ENCODE results near the gene CTU2.

CTU2 gene

DNA sequence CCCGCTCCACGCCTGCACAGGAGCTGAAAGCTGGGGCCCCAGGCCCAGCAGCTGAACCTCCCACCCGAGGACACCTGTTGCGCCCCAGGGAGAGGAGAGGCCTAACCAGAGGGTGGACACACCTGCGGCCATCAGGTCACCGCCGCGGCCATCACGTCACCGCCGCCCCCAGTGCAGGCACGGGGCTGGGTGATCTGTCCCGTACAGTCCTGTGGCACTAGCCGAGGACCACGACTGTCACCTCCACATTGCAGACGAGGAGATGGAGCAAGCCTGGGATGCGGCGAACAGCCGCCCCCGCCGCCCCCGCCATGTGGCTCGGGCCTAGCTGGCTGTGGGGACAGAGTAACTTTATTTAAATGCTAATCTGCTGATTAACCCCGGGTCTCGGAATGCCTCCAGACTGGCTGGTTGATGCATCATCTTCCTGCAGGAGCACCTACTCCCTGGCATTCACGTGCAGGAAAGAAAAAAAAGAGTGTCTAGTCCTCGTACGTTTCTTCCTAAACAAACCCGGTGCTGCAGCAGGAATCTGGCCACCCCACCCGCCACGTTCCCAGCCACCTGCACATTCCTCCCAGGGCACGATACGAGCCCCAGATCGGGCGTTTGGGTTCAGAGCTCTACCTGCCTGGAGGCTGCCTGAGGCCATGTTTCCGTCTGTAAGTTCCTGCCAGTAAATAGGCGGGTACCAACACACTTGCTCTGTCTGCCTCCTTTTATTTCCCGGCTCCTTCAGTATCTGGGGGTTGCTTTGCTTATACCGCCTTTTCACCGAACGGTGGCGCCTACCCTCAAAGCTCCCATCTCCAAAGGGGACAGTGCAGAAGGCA, 48.8 kb downstream of the CTU2 start (continued):
- no peak for TF ChIP-seq REST (tag by site-specific recombination; IDR thresholded peaks at IDR 0.05)
- TF ChIP-seq ZFHX2 (tag by site-specific recombination; conservative IDR thresholded peaks at IDR 0.05) = peak; percentile 56
- no peak for TF ChIP-seq ZNF37A (tag by site-specific recombination; IDR thresholded peaks at IDR 0.05)
- no peak for TF ChIP-seq PRDM1 (tag by site-specific recombination; IDR thresholded peaks at IDR 0.05)
- TF ChIP-seq SCRT2 (tag by site-specific recombination; IDR thresholded peaks at IDR 0.05) = peak; percentile 91
- TF ChIP-seq, protein P1, sequence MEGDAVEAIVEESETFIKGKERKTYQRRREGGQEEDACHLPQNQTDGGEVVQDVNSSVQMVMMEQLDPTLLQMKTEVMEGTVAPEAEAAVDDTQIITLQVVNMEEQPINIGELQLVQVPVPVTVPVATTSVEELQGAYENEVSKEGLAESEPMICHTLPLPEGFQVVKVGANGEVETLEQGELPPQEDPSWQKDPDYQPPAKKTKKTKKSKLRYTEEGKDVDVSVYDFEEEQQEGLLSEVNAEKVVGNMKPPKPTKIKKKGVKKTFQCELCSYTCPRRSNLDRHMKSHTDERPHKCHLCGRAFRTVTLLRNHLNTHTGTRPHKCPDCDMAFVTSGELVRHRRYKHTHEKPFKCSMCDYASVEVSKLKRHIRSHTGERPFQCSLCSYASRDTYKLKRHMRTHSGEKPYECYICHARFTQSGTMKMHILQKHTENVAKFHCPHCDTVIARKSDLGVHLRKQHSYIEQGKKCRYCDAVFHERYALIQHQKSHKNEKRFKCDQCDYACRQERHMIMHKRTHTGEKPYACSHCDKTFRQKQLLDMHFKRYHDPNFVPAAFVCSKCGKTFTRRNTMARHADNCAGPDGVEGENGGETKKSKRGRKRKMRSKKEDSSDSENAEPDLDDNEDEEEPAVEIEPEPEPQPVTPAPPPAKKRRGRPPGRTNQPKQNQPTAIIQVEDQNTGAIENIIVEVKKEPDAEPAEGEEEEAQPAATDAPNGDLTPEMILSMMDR (tag by site-specific recombination; IDR thresholded peaks at IDR 0.05) = 0 out of 2 replicates have a peak, but pooled peaks have one; percentile 14
- TF ChIP-seq, protein P2, sequence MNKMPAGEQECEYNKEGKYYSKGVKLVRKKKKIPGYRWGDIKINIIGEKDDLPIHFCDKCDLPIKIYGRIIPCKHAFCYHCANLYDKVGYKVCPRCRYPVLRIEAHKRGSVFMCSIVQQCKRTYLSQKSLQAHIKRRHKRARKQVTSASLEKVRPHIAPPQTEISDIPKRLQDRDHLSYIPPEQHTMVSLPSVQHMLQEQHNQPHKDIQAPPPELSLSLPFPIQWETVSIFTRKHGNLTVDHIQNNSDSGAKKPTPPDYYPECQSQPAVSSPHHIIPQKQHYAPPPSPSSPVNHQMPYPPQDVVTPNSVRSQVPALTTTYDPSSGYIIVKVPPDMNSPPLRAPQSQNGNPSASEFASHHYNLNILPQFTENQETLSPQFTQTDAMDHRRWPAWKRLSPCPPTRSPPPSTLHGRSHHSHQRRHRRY (tag by site-specific recombination; IDR thresholded peaks at IDR 0.05) = no peak
- no peak for TF ChIP-seq ZNF658 (tag by site-specific recombination; IDR thresholded peaks at IDR 0.05)
- TF ChIP-seq ZNF830 (tag by site-specific recombination; IDR thresholded peaks at IDR 0.05; ENCODE audit: low read depth) = no peak
- TF ChIP-seq ZBTB7A (tag by site-specific recombination; IDR thresholded peaks at IDR 0.05; ENCODE audit: low read depth) = no peak
- no peak for TF ChIP-seq ZNF133 (tag by site-specific recombination; IDR thresholded peaks at IDR 0.05)

GRCh38 chr16:88755745-88756443, 49.6 kb downstream of the CTU2 start:
- no peak overlapping the region for H3K4me3 ChIP-seq (ENCODE audit: low read depth, low read length)
- ChIA-PET CTCF (interaction anchor here (1.5 to 1.7 kb wide), 2 partner anchors 13 to 18 kb away, joined by 3 to 5 read pairs; no protein-coding TSS in a partner anchor), POLR2A (no interaction called here)
- peaks cover 0 to 4% of the 10 kb centered on the region in 2 experiments; a peak in 1 of 3 replicates for H3K36me3 ChIP-seq (ENCODE audit: control insufficient read depth in 2 of 2, insufficient read depth in 1 of 2, low read length in 2 of 2)
- peaks cover 6% of the 10 kb centered on the region for H3K4me1 ChIP-seq (ENCODE audit: control insufficient read depth, insufficient read depth, low read length)
- H3K9me3 ChIP-seq (ENCODE audit: control insufficient read depth, insufficient read depth, low read depth, low read length) = no peaks in the 10 kb centered on the region
- no peak overlapping the region for H3K27ac ChIP-seq (ENCODE audit: extremely low read depth, low read depth, low read length)
- TF ChIP-seq ZNF140 (tag by site-specific recombination; IDR thresholded peaks at IDR 0.05) (no peak), ZNF112 (tag by site-specific recombination; IDR thresholded peaks at IDR 0.05) (no peak), ZIC2 (tag by site-specific recombination; IDR thresholded peaks at IDR 0.05) (no peak), ZNF555 (tag by site-specific recombination; conservative IDR thresholded peaks at IDR 0.05) (no peak), PRDM6 (tag by site-specific recombination; IDR thresholded peaks at IDR 0.05) (no peak), ZNF174 (tag by site-specific recombination; IDR thresholded peaks at IDR 0.05) (no peak), KLF10 (tag by site-specific recombination; IDR thresholded peaks at IDR 0.05) (no peak), ZFHX2 (tag by site-specific recombination; conservative IDR thresholded peaks at IDR 0.05) (no peak), ZNF302 (tag by site-specific recombination; IDR thresholded peaks at IDR 0.05; ENCODE audit: low read depth) (no peak), ZNF747 (tag by site-specific recombination; IDR thresholded peaks at IDR 0.05) (no peak), ZBTB49 (tag by site-specific recombination; IDR thresholded peaks at IDR 0.05; ENCODE audit: low read depth) (no peak), ZNF837 (tag by site-specific recombination; IDR thresholded peaks at IDR 0.05) (no peak), ZNF704 (tag by site-specific recombination; IDR thresholded peaks at IDR 0.05) (no peak), ZBTB17 (tag by site-specific recombination; IDR thresholded peaks at IDR 0.05) (no peak)

All from HEK293 (cell line).